Neural cell (in vitro differentiated cells): Measurements from ENCODE around the gene DSCAM.

Experiments
- EZH2 ChIP-seq: fragments of 200-600, 300-800 bp; shearing (Covaris generic), sonication (generic); IDR thresholded peaks from 2 replicates; pipeline ENCODE4 v1.6.1; 2014; ENCODE audit warnings: antibody characterized with exemption, low read length, borderline replicate concordance, mild to moderate bottlenecking; ENCODE audit not compliant: insufficient read depth, poor library complexity, severe bottlenecking
- RAD21 ChIP-seq: fragments of 450-650 bp; conservative IDR thresholded peaks from 2 replicates; pipeline ENCODE4 v1.6.1; 2014; ENCODE audit warnings: antibody characterized with exemption, mild to moderate bottlenecking, moderate library complexity
- TF ChIP-seq, protein P1 (sequence below): fragments of 450-650 bp; IDR thresholded peaks from 2 replicates; pipeline ENCODE4 v1.5.1; 2014; ENCODE audit warnings: antibody characterized with exemption, mild to moderate bottlenecking, moderate library complexity; ENCODE audit not compliant: poor library complexity, severe bottlenecking

DNA sequence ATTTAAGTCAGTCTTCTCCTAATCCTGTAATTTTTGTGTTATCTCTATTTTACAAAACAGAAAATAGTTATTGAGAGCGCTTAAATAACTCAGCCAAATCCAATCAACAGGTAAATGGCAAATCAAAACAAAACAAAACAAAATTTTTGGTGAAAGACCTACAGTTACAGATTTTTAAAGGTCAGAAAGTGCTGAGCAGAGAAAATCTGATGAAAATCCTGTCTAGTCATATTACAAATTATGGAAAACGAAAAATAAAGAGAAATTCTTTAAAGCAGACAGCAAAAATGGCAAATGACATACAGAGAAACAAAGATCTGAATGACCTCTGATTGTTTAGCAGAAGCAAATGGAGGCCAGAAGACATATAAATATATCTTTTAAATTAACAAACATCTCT, 497.4 kb downstream of the DSCAM start:
- TF ChIP-seq, protein P1, sequence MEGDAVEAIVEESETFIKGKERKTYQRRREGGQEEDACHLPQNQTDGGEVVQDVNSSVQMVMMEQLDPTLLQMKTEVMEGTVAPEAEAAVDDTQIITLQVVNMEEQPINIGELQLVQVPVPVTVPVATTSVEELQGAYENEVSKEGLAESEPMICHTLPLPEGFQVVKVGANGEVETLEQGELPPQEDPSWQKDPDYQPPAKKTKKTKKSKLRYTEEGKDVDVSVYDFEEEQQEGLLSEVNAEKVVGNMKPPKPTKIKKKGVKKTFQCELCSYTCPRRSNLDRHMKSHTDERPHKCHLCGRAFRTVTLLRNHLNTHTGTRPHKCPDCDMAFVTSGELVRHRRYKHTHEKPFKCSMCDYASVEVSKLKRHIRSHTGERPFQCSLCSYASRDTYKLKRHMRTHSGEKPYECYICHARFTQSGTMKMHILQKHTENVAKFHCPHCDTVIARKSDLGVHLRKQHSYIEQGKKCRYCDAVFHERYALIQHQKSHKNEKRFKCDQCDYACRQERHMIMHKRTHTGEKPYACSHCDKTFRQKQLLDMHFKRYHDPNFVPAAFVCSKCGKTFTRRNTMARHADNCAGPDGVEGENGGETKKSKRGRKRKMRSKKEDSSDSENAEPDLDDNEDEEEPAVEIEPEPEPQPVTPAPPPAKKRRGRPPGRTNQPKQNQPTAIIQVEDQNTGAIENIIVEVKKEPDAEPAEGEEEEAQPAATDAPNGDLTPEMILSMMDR, result no peak
- TF ChIP-seq RAD21, result no peak
- no peak for TF ChIP-seq EZH2
